ENCODE measurements around the gene CCDC88A. TPM values are rescaled to one million over a fixed set of nuclear protein-coding genes. Genes with fewer than 3 reads are reported as not detected.

The CCDC88A gene
- total RNA-seq, 6 experiments from 2014 or later = 39.7 to 62.5 (median 45.7) TPM

- Mint-ChIP-seq H3K27me3 (ENCODE audit: insufficient read depth) (no peaks in the 10 kb centered on the region), H3K27ac (no peak overlapping the region), H3K36me3 (ENCODE audit: low read depth) (no peaks in the 10 kb centered on the region), H3K9me3 (no peaks in the 10 kb centered on the region), H3K4me3 (no peak overlapping the region), H3K4me1 (ENCODE audit: low read depth) (peaks cover 57% of the 10 kb centered on the region)
- no peak for TF ChIP-seq CTCF (IDR thresholded peaks at IDR 0.05)
- DNase-seq = no peak
Observed at GRCh38 chr2:55428258-55428657, 8.6 kb upstream of the CCDC88A start.

- Mint-ChIP-seq H3K36me3 (ENCODE audit: low read depth) (no peaks in the 10 kb centered on the region), H3K27me3 (ENCODE audit: insufficient read depth) (peaks cover 1% of the 10 kb centered on the region; the same call in 1 of the 2 replicates), H3K4me3 (peak overlapping the region; percentile 24), H3K9me3 (no peaks in the 10 kb centered on the region), H3K4me1 (ENCODE audit: low read depth) (peaks cover 61% of the 10 kb centered on the region), H3K27ac (peak overlapping the region; percentile 68)
- TF ChIP-seq CTCF (IDR thresholded peaks at IDR 0.05) = no peak
- DNase-seq = peak; percentile 83
Observed at GRCh38 chr2:55425431-55425831, 5.8 kb upstream of the CCDC88A start.

- no peak for TF ChIP-seq CTCF (IDR thresholded peaks at IDR 0.05)
- Mint-ChIP-seq H3K27ac (no peak overlapping the region), H3K27me3 (ENCODE audit: insufficient read depth) (peaks cover 1% of the 10 kb centered on the region), H3K9me3 (no peaks in the 10 kb centered on the region), H3K36me3 (ENCODE audit: low read depth) (no peaks in the 10 kb centered on the region), H3K4me1 (ENCODE audit: low read depth) (peaks cover 59% of the 10 kb centered on the region), H3K4me3 (no peak overlapping the region)
- no peak for DNase-seq
Observed at GRCh38 chr2:55422876-55423665, 3.4 kb upstream of the CCDC88A start.

GRCh38 chr2:55421326-55421725 is 1.7 kb upstream of the CCDC88A start:
- Mint-ChIP-seq H3K9me3 (no peaks in the 10 kb centered on the region), H3K27ac (no peak overlapping the region), H3K36me3 (ENCODE audit: low read depth) (no peaks in the 10 kb centered on the region), H3K27me3 (ENCODE audit: insufficient read depth) (peaks cover 1% of the 10 kb centered on the region), H3K4me1 (ENCODE audit: low read depth) (peaks cover 70% of the 10 kb centered on the region), H3K4me3 (no peak overlapping the region)
- TF ChIP-seq CTCF (IDR thresholded peaks at IDR 0.05) = no peak
- no peak for DNase-seq

- H3K27ac Mint-ChIP-seq = no peak overlapping the region
- H3K4me1 Mint-ChIP-seq (ENCODE audit: low read depth) = peaks cover 70% of the 10 kb centered on the region
- TF ChIP-seq CTCF (IDR thresholded peaks at IDR 0.05) = no peak
- peaks cover 1% of the 10 kb centered on the region for H3K27me3 Mint-ChIP-seq (ENCODE audit: insufficient read depth)
- no peak for DNase-seq
- H3K9me3 Mint-ChIP-seq = no peaks in the 10 kb centered on the region
- no peaks in the 10 kb centered on the region for H3K36me3 Mint-ChIP-seq (ENCODE audit: low read depth)
- 0 out of 2 replicates have a peak overlapping the region, but pooled peaks have one; percentile 94 for H3K4me3 Mint-ChIP-seq
Observed at GRCh38 chr2:55420871-55421270, 1.2 kb upstream of the CCDC88A start.

Measured in HFFc6 (cell line).